AG04450 (cell line): Measurements from ENCODE around the gene NRDC. TPM values are rescaled to one million over a fixed set of nuclear protein-coding genes. Genes with fewer than 3 reads are reported as not detected.
"Not testable (repeated sequence)": the region's sequence is repeated elsewhere in the genome, so short reads cannot be mapped to it uniquely, and the experiment has no call there.

ENCODE experiments used
- CTCF ChIA-PET: fragments of 300-600, 350-600 bp; formaldehyde crosslinking; extraction: SDS; loops from one replicate; lab custom pipeline; 2022; ENCODE audit warnings: antibody characterized with exemption, inconsistent platforms; lab: Charles Lee
- POLR2A ChIA-PET: fragments of 350-600 bp; formaldehyde crosslinking; extraction: SDS; loops from one replicate; lab custom pipeline; 2021; ENCODE audit warnings: antibody characterized with exemption, inconsistent platforms; lab: Yijun Ruan, JAX
- DNase-seq: peaks from one replicate; pipeline ENCODE4 v3.0.0-alpha.2; 2011; ENCODE audit warnings: low read depth, low spot score
- H3K27ac ChIP-seq: one replicate; pipeline ENCODE4 v1.5.1; 2012; ENCODE audit warnings: low read depth, low read length, control low read depth
- H3K27me3 ChIP-seq: one replicate; pipeline ENCODE4 v1.6.0; 2012; ENCODE audit warnings: low read length; ENCODE audit not compliant: control insufficient read depth, insufficient read depth
- H3K4me3 ChIP-seq: 2 replicates; pipeline ENCODE4 v1.5.1; 2011; ENCODE audit warnings: mild to moderate bottlenecking, low read depth, low read length, control low read depth
- H3K9me3 ChIP-seq: 2 replicates; pipeline ENCODE4 v1.5.1; 2012; ENCODE audit warnings: low read length; ENCODE audit not compliant: control insufficient read depth, insufficient read depth
- CTCF ChIP-seq: IDR thresholded peaks from 2 replicates; pipeline ENCODE4 v1.5.1; 2011; ENCODE audit warnings: low read depth, low read length, control low read depth, inconsistent platforms
- polyA plus RNA-seq: library from polyadenylated mRNA; depleted of rRNA; stranded (reverse); fragments of >200 nt; gene quantifications from 2 replicates; pipeline ENCODE4 v1.2.3, GENCODE V29; 2011

Gene NRDC
- polyA plus RNA-seq, 1 experiment, result 172 TPM

DNA sequence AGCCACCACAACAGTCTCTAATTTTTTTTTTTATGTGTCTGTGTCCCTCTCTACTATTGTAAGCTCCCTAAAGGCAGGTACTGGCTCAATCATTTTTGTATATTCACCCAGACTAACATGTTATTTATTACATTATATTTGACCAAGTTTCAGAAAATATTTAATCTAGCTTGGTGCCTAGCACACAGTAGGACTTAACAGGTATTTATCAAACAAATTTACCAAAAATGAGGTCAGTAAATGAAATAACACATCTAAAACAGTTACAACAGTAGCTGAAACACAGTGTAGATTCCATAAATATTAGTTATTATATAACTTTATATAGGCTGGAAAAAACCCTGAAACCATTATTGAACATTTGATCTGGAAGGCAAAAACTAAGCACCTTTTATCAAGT, 2.7 kb downstream of the NRDC start:
- no peaks in the 10 kb centered on the region for H3K27me3 ChIP-seq
- H3K9me3 ChIP-seq, result no peaks in the 10 kb centered on the region
- DNase-seq, result no peak
- H3K27ac ChIP-seq, result no peak overlapping the region
- TF ChIP-seq CTCF, result no peak
- H3K4me3 ChIP-seq, result no peak overlapping the region
- ChIA-PET CTCF (interaction anchor here (1.4 kb wide), 1 partner anchor 107 kb away, joined by 3 read pairs; no protein-coding TSS in a partner anchor), POLR2A (no interaction called here)

DNA sequence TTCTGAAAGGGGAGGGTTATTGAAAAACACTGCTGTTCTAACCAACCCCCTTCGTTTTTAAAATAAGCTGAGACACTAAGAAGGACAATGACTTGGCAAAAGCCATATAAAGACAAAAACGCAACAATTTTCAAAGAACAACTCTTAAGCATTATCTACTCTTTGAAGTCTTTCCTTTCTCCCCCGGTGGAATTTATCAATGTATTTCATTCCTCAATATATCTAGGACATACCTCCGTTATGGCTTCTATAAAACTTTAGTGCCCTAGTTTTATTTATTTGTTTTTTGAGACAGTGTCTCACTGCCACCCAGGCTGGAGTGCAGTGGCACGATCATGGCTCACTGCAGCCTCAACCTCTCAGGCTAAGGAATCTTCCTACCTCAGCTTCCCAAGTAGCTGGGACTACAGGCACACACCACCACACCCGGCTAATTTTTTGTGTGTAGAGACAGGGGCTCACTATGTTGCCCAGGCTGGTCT, 3.2 kb downstream of the NRDC start:
- Histone ChIP-seq H3K27ac (no peak overlapping the region), H3K9me3 (no peaks in the 10 kb centered on the region), H3K27me3 (no peaks in the 10 kb centered on the region), H3K4me3 (no peak overlapping the region)
- CTCF ChIA-PET, result no interaction called here
- POLR2A ChIA-PET, result no interaction called here
- DNase-seq, result no peak
- no peak for TF ChIP-seq CTCF

GRCh38 chr1:51873270-51873669, 5.3 kb downstream of the NRDC start:
- H3K4me3 ChIP-seq, H3K27me3 ChIP-seq, H3K9me3 ChIP-seq, POLR2A ChIA-PET, CTCF ChIA-PET, H3K27ac ChIP-seq, DNase-seq: not testable (repeated sequence)

GRCh38 chr1:51871351-51871975, 7.1 kb downstream of the NRDC start:
- POLR2A ChIA-PET, result no interaction called here
- Histone ChIP-seq H3K27ac (no peak overlapping the region), H3K4me3 (no peak overlapping the region), H3K27me3 (no peaks in the 10 kb centered on the region), H3K9me3 (no peaks in the 10 kb centered on the region)
- no peak for DNase-seq
- TF ChIP-seq CTCF, result no peak
- CTCF ChIA-PET, result interaction anchor here (0.6 kb wide), 1 partner anchor 19 kb away, joined by 4 read pairs; no protein-coding TSS in a partner anchor

DNA sequence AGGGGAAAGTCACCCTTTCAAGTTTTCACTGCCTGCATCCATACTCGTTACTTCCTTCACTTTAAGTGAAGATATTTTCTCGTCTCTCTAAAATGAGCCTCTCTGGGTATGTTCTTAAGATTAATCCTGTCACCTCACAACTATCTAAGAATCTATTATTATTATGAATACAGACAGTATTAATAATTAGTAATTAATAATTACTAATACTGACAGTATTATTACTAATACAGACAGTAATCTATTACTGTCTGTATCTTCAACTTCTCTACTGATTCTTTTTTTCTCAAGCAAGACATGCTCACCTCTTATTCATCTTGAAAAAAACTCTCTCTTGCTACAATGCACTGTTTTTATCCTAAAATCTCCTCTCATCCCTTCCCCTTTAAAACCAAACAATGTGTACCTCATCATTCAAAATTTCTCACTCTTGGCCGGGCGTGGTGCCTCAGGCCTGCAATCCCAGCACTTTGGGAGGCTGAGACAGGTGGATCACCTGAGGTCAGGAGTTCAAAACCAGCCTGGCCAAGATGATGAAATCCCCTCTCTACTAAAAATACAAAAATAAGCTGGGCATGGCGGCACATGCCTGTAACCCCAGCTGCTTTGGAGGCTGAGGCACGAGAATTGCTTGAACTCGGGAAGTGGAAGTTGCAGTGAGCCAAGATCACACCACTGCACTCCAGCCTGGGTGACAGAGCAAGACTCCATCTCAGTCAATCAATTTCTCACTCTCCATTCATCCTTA, 7.8 kb downstream of the NRDC start:
- no peak overlapping the region for H3K4me3 ChIP-seq
- CTCF ChIA-PET, result interaction anchor here (0.6 kb wide), 1 partner anchor 18 kb away, joined by 4 read pairs; no protein-coding TSS in a partner anchor
- DNase-seq, result no peak
- H3K9me3 ChIP-seq, result no peaks in the 10 kb centered on the region
- no peaks in the 10 kb centered on the region for H3K27me3 ChIP-seq
- TF ChIP-seq CTCF, result no peak
- POLR2A ChIA-PET, result no interaction called here
- no peak overlapping the region for H3K27ac ChIP-seq
